ENCODE data around the gene NDOR1.

The NDOR1 gene

GRCh38 chr9:137167747-137168572 is 37.5 kb upstream of the NDOR1 start:
- DNase-seq: no peak

- DNase-seq: no peak
Observed at GRCh38 chr9:137168573-137168903, 37.0 kb upstream of the NDOR1 start.

GRCh38 chr9:137168904-137169856 is 36.3 kb upstream of the NDOR1 start:
- DNase-seq: peak; percentile 68

- no peak for DNase-seq
Observed at GRCh38 chr9:137169896-137170358, 35.6 kb upstream of the NDOR1 start, which contains the start of gene LRRC26. Gene LRRC26, minus strand, starts transcription at chr9:137170051. Its CDS starts 108 bp downstream, at chr9:137169943.

GRCh38 chr9:137170486-137171148 is 34.9 kb upstream of the NDOR1 start:
- no peak for DNase-seq

- no peak for DNase-seq
Observed at GRCh38 chr9:137171149-137171900, 34.2 kb upstream of the NDOR1 start.

- DNase-seq: no peak
Observed at GRCh38 chr9:137172901-137173795, 32.4 kb upstream of the NDOR1 start.

GRCh38 chr9:137173796-137174664 is 31.5 kb upstream of the NDOR1 start:
- no peak for DNase-seq

- DNase-seq: no peak
Observed at GRCh38 chr9:137174722-137175293, 30.7 kb upstream of the NDOR1 start.

GRCh38 chr9:137175345-137175961 is 30.0 kb upstream of the NDOR1 start:
- no peak for DNase-seq

GRCh38 chr9:137176302-137177182 is 29.0 kb upstream of the NDOR1 start:
- DNase-seq: no peak

- DNase-seq: no peak
Observed at GRCh38 chr9:137178201-137178938, 27.1 kb upstream of the NDOR1 start.

GRCh38 chr9:137178939-137179630 is 26.4 kb upstream of the NDOR1 start:
- no peak for DNase-seq

GRCh38 chr9:137179761-137180160 is 25.7 kb upstream of the NDOR1 start:
- no peak for DNase-seq

GRCh38 chr9:137180491-137180890 is 25.0 kb upstream of the NDOR1 start:
- no peak for DNase-seq

GRCh38 chr9:137181680-137182079 is 23.8 kb upstream of the NDOR1 start:
- no peak for DNase-seq

GRCh38 chr9:137182836-137183235 is 22.7 kb upstream of the NDOR1 start:
- DNase-seq: no peak

Data from NCI-H2081 treated with DMSO at 0.1 percent for 48 hours (cell line).